A673 (cell line): Measurements from ENCODE around the gene ERCC6. TPM values are rescaled to one million over a fixed set of nuclear protein-coding genes. Genes with fewer than 3 reads are reported as not detected.

Experiments
- BruUV-seq: library from RNA; stranded (reverse); fragments of 400-500 nt; replicated peaks from 2 replicates; lab custom pipeline; 2021; lab: Mats Ljungman, UMichigan
- CTCF ChIA-PET: fragments of 300-600 bp; sonication (Branson Sonifier 250); formaldehyde crosslinking; loops from one replicate; lab custom pipeline; 2022; ENCODE audit warnings: antibody characterized with exemption; lab: Charles Lee
- POLR2A ChIA-PET: fragments of 300-600 bp; sonication (Branson Sonifier 250); formaldehyde crosslinking; loops from one replicate; lab custom pipeline; 2022; ENCODE audit warnings: antibody characterized with exemption; ENCODE audit not compliant: low non-redundant PET; lab: Charles Lee
- DNase-seq: peaks from one replicate; pipeline ENCODE4 v3.0.0-alpha.2; 2015; ENCODE audit warnings: low spot score
- H3K27ac ChIP-seq: fragments of 200-600 bp; sonication (generic); 2 replicates; pipeline ENCODE4 v1.5.1; 2016; ENCODE audit warnings: mixed run types, low read depth, mild to moderate bottlenecking, mixed read lengths, antibody characterized with exemption, low read length; ENCODE audit not compliant: poor library complexity, severe bottlenecking
- H3K27me3 ChIP-seq: fragments of 200-600 bp; sonication (generic); replicated peaks from 2 replicates; pipeline ENCODE4 v1.6.1; 2017; ENCODE audit warnings: mixed run types, low read depth, mild to moderate bottlenecking, mixed read lengths, antibody characterized with exemption, low read length; ENCODE audit not compliant: insufficient read depth, poor library complexity
- H3K36me3 ChIP-seq: fragments of 200-600 bp; sonication (generic); 2 replicates; pipeline ENCODE4 v1.6.1; 2016; ENCODE audit warnings: mixed run types, mild to moderate bottlenecking, mixed read lengths, antibody characterized with exemption, low read length; ENCODE audit not compliant: insufficient read depth, poor library complexity, severe bottlenecking
- H3K4me1 ChIP-seq: fragments of 200-600 bp; sonication (generic); 2 replicates; pipeline ENCODE4 v1.6.1; 2017; ENCODE audit warnings: mixed run types, mild to moderate bottlenecking, mixed read lengths, antibody characterized with exemption, low read length; ENCODE audit not compliant: insufficient read depth, poor library complexity, severe bottlenecking
- H3K4me3 ChIP-seq: fragments of 200-600 bp; sonication (generic); 2 replicates; pipeline ENCODE4 v1.5.1; 2016; ENCODE audit warnings: low read depth, mixed run types, mild to moderate bottlenecking, mixed read lengths, low read length; ENCODE audit not compliant: poor library complexity, severe bottlenecking
- H3K9me3 ChIP-seq: fragments of 200-600 bp; sonication (generic); 2 replicates; pipeline ENCODE4 v1.6.1; 2016; ENCODE audit warnings: mixed run types, low read depth, mild to moderate bottlenecking, mixed read lengths, antibody characterized with exemption, low read length; ENCODE audit not compliant: poor library complexity, severe bottlenecking
- CTCF ChIP-seq: fragments of 300-800, 200-600 bp; sonication (generic); conservative IDR thresholded peaks from 2 replicates; pipeline ENCODE4 v1.5.1; 2017; ENCODE audit warnings: low read depth, mild to moderate bottlenecking, antibody characterized with exemption, low read length, moderate library complexity, mixed read lengths
- EZH2 ChIP-seq: fragments of 200-600 bp; sonication (generic); IDR thresholded peaks from 2 replicates; pipeline ENCODE4 v1.6.1; 2017; ENCODE audit warnings: borderline replicate concordance, low read depth, mild to moderate bottlenecking, mixed read lengths, antibody characterized with exemption, low read length; ENCODE audit not compliant: poor library complexity, severe bottlenecking
- intact Hi-C: fragments of 100-400 bp; cut with micrococcal nuclease; formaldehyde crosslinking; loops from one replicate; pipeline ENCODE4 v1.10.0; 2022; ENCODE audit not compliant: unreplicated experiment
- total RNA-seq: library from RNA; stranded (reverse); gene quantifications from 2 replicates; pipeline ENCODE4 v1.2.3, GENCODE V29; 2021

The ERCC6 gene
- total RNA-seq, 1 experiment from 2014 or later: 11.0 TPM

GRCh38 chr10:49564461-49565009 lies 25.6 kb upstream of the ERCC6 start:
- TF ChIP-seq EZH2 (no peak), CTCF (no peak)
- no peak overlapping the region for H3K4me3 ChIP-seq
- H3K36me3 ChIP-seq: no peaks in the 10 kb centered on the region
- H3K4me1 ChIP-seq: no peaks in the 10 kb centered on the region
- H3K27ac ChIP-seq: no peak overlapping the region
- peaks cover 8% of the 10 kb centered on the region for H3K27me3 ChIP-seq
- ChIA-PET CTCF (no interaction called here), POLR2A (no interaction called here)
- BruUV-seq: no TSS peak
- intact Hi-C loops: no loop called here
- no peaks in the 10 kb centered on the region for H3K9me3 ChIP-seq
- no peak for DNase-seq

GRCh38 chr10:49562893-49563292 lies 24.0 kb upstream of the ERCC6 start:
- no peak overlapping the region for H3K27ac ChIP-seq
- no peaks in the 10 kb centered on the region for H3K4me1 ChIP-seq
- DNase-seq: no peak
- no peaks in the 10 kb centered on the region for H3K36me3 ChIP-seq
- intact Hi-C loops: no loop called here
- ChIA-PET POLR2A (no interaction called here), CTCF (no interaction called here)
- BruUV-seq: no TSS peak
- TF ChIP-seq EZH2 (no peak), CTCF (no peak)
- no peak overlapping the region for H3K4me3 ChIP-seq
- H3K27me3 ChIP-seq: peaks cover 8% of the 10 kb centered on the region
- H3K9me3 ChIP-seq: no peaks in the 10 kb centered on the region

- TF ChIP-seq CTCF (no peak), EZH2 (no peak)
- Histone ChIP-seq H3K36me3 (no peaks in the 10 kb centered on the region), H3K4me1 (no peaks in the 10 kb centered on the region), H3K4me3 (no peak overlapping the region), H3K9me3 (no peaks in the 10 kb centered on the region), H3K27ac (no peak overlapping the region), H3K27me3 (peaks cover 8% of the 10 kb centered on the region)
- DNase-seq: no peak
- intact Hi-C loops: no loop called here
- BruUV-seq: no TSS peak
- ChIA-PET POLR2A (no interaction called here), CTCF (no interaction called here)
These were observed 21.6 kb upstream of the ERCC6 start for GRCh38 chr10:49560526-49560925.
